ENCODE results near the gene VPS50. TPM values are rescaled to one million over a fixed set of nuclear protein-coding genes. Genes with fewer than 3 reads are reported as not detected.
A peak's percentile ranks its signal among the peaks of the same experiment; 100 is the strongest.

VPS50 gene
- total RNA-seq, 1 experiment from 2014 or later, result 15.2 TPM

GRCh38 chr7:93231259-93231658 is 907 bp upstream of the VPS50 start:
- CTCF ChIA-PET, result interaction anchor here (0.6 to 4.0 kb wide), 5 partner anchors 15 to 546 kb away, joined by 3 to 29 read pairs (median 3); no protein-coding TSS in a partner anchor
- TF ChIP-seq, protein P1, sequence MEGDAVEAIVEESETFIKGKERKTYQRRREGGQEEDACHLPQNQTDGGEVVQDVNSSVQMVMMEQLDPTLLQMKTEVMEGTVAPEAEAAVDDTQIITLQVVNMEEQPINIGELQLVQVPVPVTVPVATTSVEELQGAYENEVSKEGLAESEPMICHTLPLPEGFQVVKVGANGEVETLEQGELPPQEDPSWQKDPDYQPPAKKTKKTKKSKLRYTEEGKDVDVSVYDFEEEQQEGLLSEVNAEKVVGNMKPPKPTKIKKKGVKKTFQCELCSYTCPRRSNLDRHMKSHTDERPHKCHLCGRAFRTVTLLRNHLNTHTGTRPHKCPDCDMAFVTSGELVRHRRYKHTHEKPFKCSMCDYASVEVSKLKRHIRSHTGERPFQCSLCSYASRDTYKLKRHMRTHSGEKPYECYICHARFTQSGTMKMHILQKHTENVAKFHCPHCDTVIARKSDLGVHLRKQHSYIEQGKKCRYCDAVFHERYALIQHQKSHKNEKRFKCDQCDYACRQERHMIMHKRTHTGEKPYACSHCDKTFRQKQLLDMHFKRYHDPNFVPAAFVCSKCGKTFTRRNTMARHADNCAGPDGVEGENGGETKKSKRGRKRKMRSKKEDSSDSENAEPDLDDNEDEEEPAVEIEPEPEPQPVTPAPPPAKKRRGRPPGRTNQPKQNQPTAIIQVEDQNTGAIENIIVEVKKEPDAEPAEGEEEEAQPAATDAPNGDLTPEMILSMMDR (IDR thresholded peaks at IDR 0.05; ENCODE audit: unreplicated experiment), result no peak
- POLR2A ChIA-PET, result interaction anchor here (0.5 to 2.6 kb wide), 14 partner anchors 10 to 783 kb away, joined by 3 to 21 read pairs (median 4); partner anchors contain the start of genes CDK6, PEX1, RBM48 and SAMD9
- Mint-ChIP-seq H3K4me3 (ENCODE audit: unreplicated experiment) (peak overlapping the region; percentile 96), H3K27me3 (ENCODE audit: insufficient read depth, unreplicated experiment) (peaks cover 10% of the 10 kb centered on the region), H3K9me3 (ENCODE audit: unreplicated experiment) (no peaks in the 10 kb centered on the region), H3K4me1 (ENCODE audit: insufficient read depth, unreplicated experiment) (no peaks in the 10 kb centered on the region), H3K27ac (ENCODE audit: low read depth, unreplicated experiment) (peak overlapping the region; percentile 73), H3K36me3 (ENCODE audit: insufficient read depth, unreplicated experiment) (no peaks in the 10 kb centered on the region)
- intact Hi-C loops (cut with micrococcal nuclease), result loop anchor here (10.0 kb wide), 1 partner anchor 396 kb away; the partner anchor contains the start of gene CDK6
- no TSS peak for BruUV-seq (replicated peaks)
- peak; percentile 57 for DNase-seq (ENCODE audit: unreplicated experiment)

DNA sequence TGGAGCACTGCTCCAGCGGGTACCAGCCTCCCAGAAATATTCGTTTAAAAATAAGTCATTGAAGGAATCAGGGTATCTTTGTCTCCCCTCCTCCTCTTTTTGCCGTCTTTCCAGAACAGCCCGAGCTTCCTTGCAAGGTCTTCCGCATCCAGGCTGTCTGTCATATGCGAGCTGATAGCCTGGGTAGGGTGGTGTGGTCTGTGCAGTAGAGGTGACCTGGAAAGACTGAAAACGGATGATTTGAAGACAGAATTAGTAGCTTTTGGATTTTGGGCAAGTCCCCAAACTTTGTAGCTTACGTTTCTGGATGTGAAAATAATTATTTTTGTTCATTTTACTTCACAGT is 480 bp downstream of the VPS50 start:
- TSS peak; percentile 61 for BruUV-seq (replicated peaks)
- H3K9me3 Mint-ChIP-seq (ENCODE audit: unreplicated experiment), result no peaks in the 10 kb centered on the region
- DNase-seq (ENCODE audit: unreplicated experiment), result no peak
- H3K27ac Mint-ChIP-seq (ENCODE audit: low read depth, unreplicated experiment), result peak overlapping the region; percentile 73
- H3K36me3 Mint-ChIP-seq (ENCODE audit: insufficient read depth, unreplicated experiment), result no peaks in the 10 kb centered on the region
- ChIA-PET CTCF (interaction anchor here (0.7 to 4.0 kb wide), 3 partner anchors 8 to 390 kb away, joined by 3 to 29 read pairs (median 3); no protein-coding TSS in a partner anchor), POLR2A (interaction anchor here (0.6 to 2.6 kb wide), 11 partner anchors 9 to 1098 kb away, joined by 3 to 21 read pairs (median 3); partner anchors contain the start of genes CDK6, CYP51A1 and SAMD9)
- intact Hi-C loops (cut with micrococcal nuclease), result loop anchor here (10.0 kb wide), 1 partner anchor 398 kb away; the partner anchor contains the start of gene CDK6
- peak overlapping the region; percentile 96 for H3K4me3 Mint-ChIP-seq (ENCODE audit: unreplicated experiment)
- TF ChIP-seq, protein P1 (IDR thresholded peaks at IDR 0.05; ENCODE audit: unreplicated experiment), result no peak
- H3K27me3 Mint-ChIP-seq (ENCODE audit: insufficient read depth, unreplicated experiment), result peaks cover 2% of the 10 kb centered on the region
- H3K4me1 Mint-ChIP-seq (ENCODE audit: insufficient read depth, unreplicated experiment), result no peaks in the 10 kb centered on the region

GRCh38 chr7:93235541-93235940 is 3.4 kb downstream of the VPS50 start:
- H3K27ac Mint-ChIP-seq (ENCODE audit: low read depth, unreplicated experiment), result no peak overlapping the region
- ChIA-PET CTCF (interaction anchor here (1.0 kb wide), 1 partner anchor 9 kb away, joined by 3 read pairs; no protein-coding TSS in a partner anchor), POLR2A (interaction anchor here (0.7 kb wide), 1 partner anchor 9 kb away, joined by 3 read pairs; no protein-coding TSS in a partner anchor)
- TF ChIP-seq, protein P1 (IDR thresholded peaks at IDR 0.05; ENCODE audit: unreplicated experiment), result no peak
- no peaks in the 10 kb centered on the region for H3K9me3 Mint-ChIP-seq (ENCODE audit: unreplicated experiment)
- H3K4me1 Mint-ChIP-seq (ENCODE audit: insufficient read depth, unreplicated experiment), result no peaks in the 10 kb centered on the region
- no TSS peak for BruUV-seq (replicated peaks)
- H3K36me3 Mint-ChIP-seq (ENCODE audit: insufficient read depth, unreplicated experiment), result no peaks in the 10 kb centered on the region
- no peak for DNase-seq (ENCODE audit: unreplicated experiment)
- no peak overlapping the region for H3K4me3 Mint-ChIP-seq (ENCODE audit: unreplicated experiment)
- H3K27me3 Mint-ChIP-seq (ENCODE audit: insufficient read depth, unreplicated experiment), result no peaks in the 10 kb centered on the region
- intact Hi-C loops (cut with micrococcal nuclease), result loop anchor here (10.0 kb wide), 1 partner anchor 401 kb away; the partner anchor contains the start of gene CDK6

GRCh38 chr7:93238131-93238530 is 6.0 kb downstream of the VPS50 start:
- no peak for DNase-seq (ENCODE audit: unreplicated experiment)
- CTCF ChIA-PET, result no interaction called here

More at GRCh38 chr7:93238131-93238530, 6.0 kb downstream of the VPS50 start:
- Mint-ChIP-seq H3K27ac (ENCODE audit: low read depth, unreplicated experiment) (no peak overlapping the region), H3K4me3 (ENCODE audit: unreplicated experiment) (no peak overlapping the region), H3K36me3 (ENCODE audit: insufficient read depth, unreplicated experiment) (no peaks in the 10 kb centered on the region), H3K27me3 (ENCODE audit: insufficient read depth, unreplicated experiment) (no peaks in the 10 kb centered on the region), H3K4me1 (ENCODE audit: insufficient read depth, unreplicated experiment) (no peaks in the 10 kb centered on the region), H3K9me3 (ENCODE audit: unreplicated experiment) (no peaks in the 10 kb centered on the region)
- intact Hi-C loops (cut with micrococcal nuclease), result loop anchor here (10.0 kb wide), 1 partner anchor 403 kb away; the partner anchor contains the start of gene CDK6
- BruUV-seq (replicated peaks), result no TSS peak
- TF ChIP-seq, protein P1 (IDR thresholded peaks at IDR 0.05; ENCODE audit: unreplicated experiment), result no peak
- POLR2A ChIA-PET, result no interaction called here

Data from MCF 10A (cell line).